Fibroblast of pulmonary artery (primary cell): ENCODE data around the gene COPS6.

ENCODE experiments used
- DNase-seq: peaks from one replicate; pipeline ENCODE4 v3.0.0-alpha.2; 2010; ENCODE audit warnings: low read depth
- H3K4me3 ChIP-seq: replicated peaks from 2 replicates; pipeline ENCODE4 v1.5.1; 2011; ENCODE audit warnings: low read depth, mild to moderate bottlenecking, control low read depth, low read length, moderate library complexity
- TF ChIP-seq, protein P1 (sequence below): IDR thresholded peaks from 2 replicates; pipeline ENCODE4 v1.5.1; 2011; ENCODE audit warnings: mild to moderate bottlenecking, control low read depth, low read length, inconsistent platforms; ENCODE audit errors: missing control alignments

COPS6 gene

DNA sequence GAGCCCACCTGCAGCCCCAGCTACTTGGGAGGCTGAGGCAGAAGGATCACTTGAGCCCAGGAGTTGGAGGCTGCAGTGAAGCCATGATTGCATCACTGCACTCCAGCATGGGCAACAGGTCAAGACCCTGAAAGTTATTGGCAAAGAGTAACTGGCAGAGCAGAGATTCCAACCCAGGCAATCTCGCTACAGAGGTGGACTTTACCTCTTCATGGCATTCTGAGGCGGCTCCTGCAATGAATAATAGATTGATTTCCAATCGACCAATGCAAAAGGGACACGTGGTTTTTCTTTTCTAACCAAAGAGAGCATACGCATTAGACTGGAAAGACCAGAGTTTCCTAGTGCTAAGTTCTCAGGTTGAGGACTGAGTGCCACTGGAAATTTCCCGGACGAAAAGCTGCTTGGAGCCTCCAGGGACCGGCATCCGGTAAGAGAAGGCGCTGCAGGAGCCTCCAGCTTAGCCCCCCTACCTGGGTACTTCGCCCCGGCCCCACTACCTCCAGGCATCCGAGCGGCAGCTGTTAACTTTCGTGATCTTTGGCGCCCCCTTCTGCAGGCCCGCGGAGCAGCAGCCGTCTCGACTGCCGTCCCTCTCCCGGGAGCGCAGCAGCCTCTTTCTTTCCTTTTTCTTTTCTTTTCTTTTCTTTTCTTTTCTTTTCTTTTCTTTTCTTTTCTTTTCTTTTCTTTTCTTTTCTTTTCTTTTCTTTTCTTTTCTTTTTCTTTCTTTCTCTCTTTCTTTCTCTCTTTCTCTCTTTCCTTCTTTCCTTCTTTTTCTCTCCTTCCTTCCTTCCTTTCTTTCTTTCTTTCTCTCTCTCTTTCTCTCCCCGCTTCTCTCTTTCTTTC, 42.1 kb downstream of the COPS6 start:
- no peak overlapping the region for H3K4me3 ChIP-seq
- TF ChIP-seq, protein P1, sequence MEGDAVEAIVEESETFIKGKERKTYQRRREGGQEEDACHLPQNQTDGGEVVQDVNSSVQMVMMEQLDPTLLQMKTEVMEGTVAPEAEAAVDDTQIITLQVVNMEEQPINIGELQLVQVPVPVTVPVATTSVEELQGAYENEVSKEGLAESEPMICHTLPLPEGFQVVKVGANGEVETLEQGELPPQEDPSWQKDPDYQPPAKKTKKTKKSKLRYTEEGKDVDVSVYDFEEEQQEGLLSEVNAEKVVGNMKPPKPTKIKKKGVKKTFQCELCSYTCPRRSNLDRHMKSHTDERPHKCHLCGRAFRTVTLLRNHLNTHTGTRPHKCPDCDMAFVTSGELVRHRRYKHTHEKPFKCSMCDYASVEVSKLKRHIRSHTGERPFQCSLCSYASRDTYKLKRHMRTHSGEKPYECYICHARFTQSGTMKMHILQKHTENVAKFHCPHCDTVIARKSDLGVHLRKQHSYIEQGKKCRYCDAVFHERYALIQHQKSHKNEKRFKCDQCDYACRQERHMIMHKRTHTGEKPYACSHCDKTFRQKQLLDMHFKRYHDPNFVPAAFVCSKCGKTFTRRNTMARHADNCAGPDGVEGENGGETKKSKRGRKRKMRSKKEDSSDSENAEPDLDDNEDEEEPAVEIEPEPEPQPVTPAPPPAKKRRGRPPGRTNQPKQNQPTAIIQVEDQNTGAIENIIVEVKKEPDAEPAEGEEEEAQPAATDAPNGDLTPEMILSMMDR = peak; percentile 69
- DNase-seq = peak; percentile 56

DNA sequence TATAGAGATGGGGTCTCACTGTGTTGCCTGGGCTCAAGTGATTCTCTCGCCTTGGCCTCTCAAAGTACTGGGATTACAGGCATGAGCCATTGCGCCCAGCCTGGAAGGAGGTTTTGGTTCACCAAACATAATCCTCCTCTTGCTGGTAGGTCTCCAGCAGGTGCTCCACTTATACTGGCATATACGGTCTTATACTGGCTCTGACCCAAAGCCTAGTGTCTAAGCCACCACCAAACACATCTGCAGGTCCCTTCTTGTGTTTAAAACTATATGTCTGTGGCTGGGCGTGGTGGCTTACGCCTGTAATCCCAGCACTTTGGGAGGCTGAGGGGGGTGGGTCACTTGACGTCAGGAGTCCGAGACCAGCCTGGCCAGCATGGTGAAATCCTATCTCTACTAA, 43.4 kb downstream of the COPS6 start:
- TF ChIP-seq, protein P1 = no peak
- DNase-seq = no peak
- no peak overlapping the region for H3K4me3 ChIP-seq

DNA sequence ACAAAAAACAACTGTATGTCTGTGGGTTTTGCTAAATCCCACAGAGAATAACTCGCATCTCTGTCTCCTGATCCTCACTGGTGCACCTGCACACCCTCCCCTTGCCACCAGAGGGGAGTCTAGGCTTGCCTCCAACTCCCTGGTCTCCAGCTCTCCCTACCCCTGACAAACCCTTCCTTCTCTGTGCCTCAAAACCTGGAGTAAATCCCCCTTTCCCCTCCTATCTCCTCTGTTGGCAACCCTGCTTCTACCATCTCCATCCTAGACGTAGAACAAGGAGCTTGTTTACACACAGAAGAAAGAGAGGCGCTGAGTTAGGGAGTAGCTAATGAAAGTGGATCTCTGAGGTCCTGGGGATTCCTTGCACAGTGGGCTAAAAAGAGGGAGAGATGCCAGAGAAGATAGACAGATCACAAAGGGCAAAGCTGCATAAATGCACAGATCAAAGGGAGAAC, 44.0 kb downstream of the COPS6 start:
- DNase-seq = peak; percentile 76
- H3K4me3 ChIP-seq = no peak overlapping the region
- TF ChIP-seq, protein P1 = peak; percentile 97

DNA sequence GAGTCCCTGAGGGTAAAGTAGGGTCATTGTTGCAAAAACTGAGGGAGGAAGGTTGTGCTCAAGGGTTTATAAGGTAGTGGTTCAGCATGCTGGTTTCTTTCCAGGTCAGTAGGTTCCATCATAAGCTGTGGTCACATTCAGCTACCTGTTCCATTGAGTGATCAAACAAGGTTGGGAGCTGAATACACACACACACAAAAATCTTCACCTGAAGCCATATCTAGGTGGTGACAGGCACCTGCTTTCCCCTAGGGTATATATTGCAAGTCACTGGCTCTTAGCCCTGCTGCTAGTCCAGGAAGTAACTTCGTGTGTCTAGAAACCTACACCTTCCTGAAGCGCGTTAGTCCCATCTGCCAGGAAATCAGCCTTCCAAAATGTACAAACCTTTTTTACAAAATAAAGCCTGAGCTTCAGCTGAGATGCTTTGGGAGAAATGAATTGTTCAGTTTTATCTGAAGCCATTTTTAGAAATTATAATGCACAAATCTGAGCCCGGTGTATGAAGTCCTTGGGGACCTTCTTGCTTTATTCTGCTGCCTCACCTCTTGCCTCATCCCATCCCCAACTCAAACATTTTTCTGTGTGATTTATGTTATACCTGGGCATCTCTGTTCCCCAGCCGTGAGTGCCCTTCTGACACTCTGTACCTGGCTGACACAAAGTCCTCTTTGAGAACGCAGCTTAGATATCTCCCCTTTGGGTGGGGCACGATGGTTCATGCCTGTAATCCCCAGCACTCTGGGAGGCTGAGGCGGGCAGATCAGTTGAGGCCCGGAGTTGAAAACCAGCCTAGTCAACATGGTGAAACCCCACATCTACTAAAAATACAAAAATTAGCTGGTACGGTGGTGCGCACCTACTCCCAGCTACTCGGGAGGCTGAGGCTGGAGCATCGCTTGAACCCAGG, 49.3 kb downstream of the COPS6 start:
- TF ChIP-seq, protein P1 = no peak
- no peak for DNase-seq
- no peak overlapping the region for H3K4me3 ChIP-seq

DNA sequence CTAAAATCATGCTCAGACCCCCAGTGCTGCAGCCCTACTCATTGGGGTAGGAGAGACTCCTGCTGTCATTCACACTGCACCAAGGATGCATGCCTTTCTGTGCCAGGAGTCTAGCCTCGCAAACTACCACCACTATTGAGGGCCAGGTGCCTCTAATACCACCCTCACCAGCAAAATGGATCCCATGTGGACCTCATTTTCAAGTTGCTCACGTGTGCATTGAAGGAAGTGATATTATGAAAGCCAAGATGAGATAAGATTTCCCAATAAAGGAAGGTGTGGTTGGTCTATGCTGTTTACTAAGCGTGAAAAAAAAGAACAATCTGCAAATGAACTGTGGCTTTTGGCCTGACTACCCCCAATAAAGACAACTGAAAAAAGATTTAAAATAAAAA, 52.8 kb downstream of the COPS6 start:
- H3K4me3 ChIP-seq = no peak overlapping the region

More for the DNA sequence above, 52.8 kb downstream of the COPS6 start:
- DNase-seq = no peak
- TF ChIP-seq, protein P1 = no peak
